ENCODE measurements around the gene CEP89.
"Not testable (repeated sequence)": the region's sequence is repeated elsewhere in the genome, so short reads cannot be mapped to it uniquely, and the experiment has no call there.

GRCh38 chr19:32832825-32833224 is 138.9 kb downstream of the CEP89 start:
- TF ChIP-seq CTCF (IDR thresholded peaks at IDR 0.05; ENCODE audit: low read depth, low read length, poor library complexity, severe bottlenecking); EZH2phosphoT487 (IDR thresholded peaks at IDR 0.05; ENCODE audit: borderline replicate concordance, low read length): not testable (repeated sequence)

All from DOHH2 (cell line).